Smooth muscle cell (in vitro differentiated cells): ENCODE results near the gene PYM1. TPM values are rescaled to one million over a fixed set of nuclear protein-coding genes. Genes with fewer than 3 reads are reported as not detected.

Experiments
- DNase-seq: peaks from one replicate; lab custom pipeline; 2025; ENCODE audit not compliant: unreplicated experiment; lab: John Stamatoyannopoulos, UW
- H2AFZ ChIP-seq: fragments of 200-600 bp; sonication (generic); 2 replicates; pipeline ENCODE4 v1.6.0; 2016; ENCODE audit warnings: antibody characterized with exemption, low read depth, mild to moderate bottlenecking
- H3F3A ChIP-seq: fragments of 200-600 bp; sonication (generic); 2 replicates; pipeline ENCODE4 v1.6.0; 2017; ENCODE audit warnings: antibody characterized with exemption, low read depth
- H3K27ac ChIP-seq: fragments of 200-600 bp; sonication (generic); 2 replicates; pipeline ENCODE4 v1.5.1; 2016; ENCODE audit warnings: low read depth, mild to moderate bottlenecking
- H3K27me3 ChIP-seq: fragments of 200-600 bp; sonication (generic); 2 replicates; pipeline ENCODE4 v1.6.1; 2016; ENCODE audit warnings: low read depth, mild to moderate bottlenecking
- H3K36me3 ChIP-seq: fragments of 200-600 bp; sonication (generic); 2 replicates; pipeline ENCODE4 v1.5.1; 2016; ENCODE audit warnings: low read depth
- H3K4me1 ChIP-seq: fragments of 200-600 bp; sonication (generic); 2 replicates; pipeline ENCODE4 v1.5.1; 2016; ENCODE audit warnings: low read depth
- H3K4me2 ChIP-seq: fragments of 200-600 bp; sonication (generic); 2 replicates; pipeline ENCODE4 v1.6.0; 2016; ENCODE audit warnings: mild to moderate bottlenecking
- H3K4me3 ChIP-seq: fragments of 200-600 bp; sonication (generic); 2 replicates; pipeline ENCODE4 v1.5.1; 2016; ENCODE audit warnings: mild to moderate bottlenecking
- H3K79me2 ChIP-seq: fragments of 200-600 bp; sonication (generic); 2 replicates; pipeline ENCODE4 v1.6.0; 2016; ENCODE audit warnings: low read depth, mild to moderate bottlenecking
- H3K9ac ChIP-seq: fragments of 200-600 bp; sonication (generic); 2 replicates; pipeline ENCODE4 v1.6.0; 2016; ENCODE audit warnings: low read depth
- H3K9me3 ChIP-seq: fragments of 200-600 bp; sonication (generic); replicated peaks from 2 replicates; pipeline ENCODE4 v1.5.1; 2016; ENCODE audit warnings: low read depth
- H4K20me1 ChIP-seq: fragments of 200-600 bp; sonication (generic); 2 replicates; pipeline ENCODE4 v1.6.0; 2016; ENCODE audit warnings: low read depth
- CTCF ChIP-seq: fragments of 200-600 bp; sonication (generic); IDR thresholded peaks from 2 replicates; pipeline ENCODE4 v1.5.1; 2017; ENCODE audit warnings: borderline replicate concordance, mild to moderate bottlenecking, antibody characterized with exemption; ENCODE audit not compliant: insufficient read depth, poor library complexity, severe bottlenecking
- WGBS: methylation state at CpG from one replicate; pipeline ENCODE4 v1.1.7; 2016; ENCODE audit warnings: low lambda C conversion rate; 5-methylcytosine and 5-hydroxymethylcytosine counted together
- polyA plus RNA-seq: library from polyadenylated mRNA; unstranded; fragments of >200 nt; fragmentation: Nextera tagmentation; extraction: Ambion mirVana; gene quantifications from 2 replicates; pipeline ENCODE4 v1.2.1, GENCODE V29; 2016
- total RNA-seq: library from RNA; depleted of rRNA; stranded (reverse); fragments of >200 nt; gene quantifications from 2 replicates; pipeline ENCODE4 v1.2.3, GENCODE V29; 2014

Gene PYM1
- total and polyA plus RNA-seq, 2 experiments from 2014 or later, result 28.6 to 51.2 TPM

DNA sequence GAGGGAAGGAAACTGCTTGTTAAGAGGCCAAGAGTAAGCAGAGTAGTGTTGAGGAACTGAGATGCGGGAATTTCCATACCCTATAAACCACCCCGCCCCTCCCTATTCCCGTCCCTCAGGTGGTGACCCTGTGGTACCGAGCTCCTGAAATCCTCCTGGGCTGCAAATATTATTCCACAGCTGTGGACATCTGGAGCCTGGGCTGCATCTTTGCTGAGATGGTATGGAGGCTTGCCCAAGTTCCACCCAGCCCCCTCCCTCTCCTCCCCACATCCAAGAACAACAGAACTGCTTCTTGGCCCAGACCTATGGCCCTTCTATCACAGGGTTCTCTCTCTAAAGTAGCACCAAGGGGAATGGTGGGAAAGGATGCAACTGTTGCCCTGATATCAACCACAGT, 41.7 kb upstream of the PYM1 start:
- Histone ChIP-seq H3K79me2 (peaks cover 27% of the 10 kb centered on the region), H3K9me3 (no peaks in the 10 kb centered on the region), H3F3A (peaks cover 8% of the 10 kb centered on the region), H3K4me2 (no peak overlapping the region), H4K20me1 (no peaks in the 10 kb centered on the region), H3K27me3 (no peaks in the 10 kb centered on the region), H2AFZ (no peak overlapping the region), H3K4me1 (no peaks in the 10 kb centered on the region), H3K9ac (no peak overlapping the region), H3K27ac (no peak overlapping the region), H3K36me3 (no peaks in the 10 kb centered on the region), H3K4me3 (no peak overlapping the region)
- DNase-seq, result no peak
- WGBS, result 97% methylated on average over 4 of the region's 4 CpGs
- TF ChIP-seq CTCF, result no peak

GRCh38 chr12:55966408-55967281, 39.0 kb upstream of the PYM1 start, which contains the start of gene CDK2:
CDK2 (plus strand) TSS chr12:55966830; CDS start chr12:55967009, 179 bp downstream.
- Histone ChIP-seq H3K27ac (peak within 1 kb of the TSS; percentile 15), H3F3A (no peaks in the 10 kb centered on the region), H3K4me2 (peak within 1 kb of the TSS; percentile 99), H3K4me3 (peak within 1 kb of the TSS; percentile 97), H3K9me3 (no peaks in the 10 kb centered on the region), H3K27me3 (no peaks in the 10 kb centered on the region), H4K20me1 (no peaks in the 10 kb centered on the region), H3K79me2 (peaks cover 23% of the 10 kb centered on the region), H3K9ac (peak within 1 kb of the TSS; percentile 87), H3K36me3 (no peaks in the 10 kb centered on the region), H3K4me1 (no peaks in the 10 kb centered on the region), H2AFZ (peak within 1 kb of the TSS; percentile 93)
- TF ChIP-seq CTCF, result no peak
- under 1% methylated on average over 43 of the region's 45 CpGs for WGBS
- peak; percentile 69 for DNase-seq

DNA sequence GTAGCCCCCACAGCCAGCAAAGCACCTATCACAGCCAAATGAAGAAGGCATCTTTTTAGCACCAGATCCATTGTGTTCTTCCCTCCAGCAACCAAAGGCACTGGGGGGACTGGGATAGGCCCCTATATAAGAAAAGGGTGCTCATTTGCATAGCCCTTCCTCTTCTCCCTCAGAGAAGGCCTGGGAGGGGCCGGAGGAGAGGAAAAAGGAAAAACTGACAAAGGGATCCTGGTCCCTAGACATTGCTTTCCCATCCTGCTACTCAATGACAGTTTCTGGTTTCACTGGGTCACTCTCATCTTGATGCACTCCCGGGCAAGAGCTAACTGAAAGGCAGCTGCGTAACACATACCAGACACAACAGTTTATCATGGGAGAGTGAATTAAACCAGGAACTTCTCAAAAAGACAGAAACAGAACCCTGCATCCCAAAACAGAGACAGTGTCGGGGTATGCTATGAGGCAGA, 38.3 kb upstream of the PYM1 start, which contains the start of gene PMEL:
Gene PMEL (minus strand): TSS at position 102 of the 467 bp plus-strand sequence. CDS start 31 bp downstream, at position 71.
- peak within 1 kb of the TSS; percentile 99 for H3K4me2 ChIP-seq
- no peaks in the 10 kb centered on the region for H3K36me3 ChIP-seq
- peak within 1 kb of the TSS; percentile 87 for H3K9ac ChIP-seq
- H2AFZ ChIP-seq, result peak within 1 kb of the TSS; percentile 93
- H3K27ac ChIP-seq, result peak within 1 kb of the TSS; percentile 15
- peak within 1 kb of the TSS; percentile 97 for H3K4me3 ChIP-seq
- 9% methylated on average over 4 of the region's 4 CpGs for WGBS
- no peaks in the 10 kb centered on the region for H3F3A ChIP-seq
- H4K20me1 ChIP-seq, result no peaks in the 10 kb centered on the region
- H3K9me3 ChIP-seq, result no peaks in the 10 kb centered on the region
- TF ChIP-seq CTCF, result no peak
- peaks cover 23% of the 10 kb centered on the region for H3K79me2 ChIP-seq
- DNase-seq, result no peak
- no peaks in the 10 kb centered on the region for H3K27me3 ChIP-seq
- H3K4me1 ChIP-seq, result no peaks in the 10 kb centered on the region
